SK-N-SH (cell line): ENCODE measurements around the gene WASF1. TPM values are rescaled to one million over a fixed set of nuclear protein-coding genes. Genes with fewer than 3 reads are reported as not detected.

ENCODE experiments used
- CTCF ChIA-PET: fragments of 300-600, 350-600 bp; formaldehyde crosslinking; extraction: SDS; loops from one replicate; lab custom pipeline; 2021; lab: Yijun Ruan, JAX
- POLR2A ChIA-PET: fragments of 350-600 bp; sonication (Branson Sonifier 250); formaldehyde crosslinking; extraction: SDS; loops from one replicate; lab custom pipeline; 2020; ENCODE audit warnings: antibody characterized with exemption, inconsistent platforms; lab: Yijun Ruan, JAX
- DNase-seq: peaks from one replicate; pipeline ENCODE4 v3.0.0; 2012
- H2AFZ ChIP-seq: fragments of 200-600 bp; sonication (generic); 2 replicates; pipeline ENCODE4 v1.8.1; 2016; ENCODE audit warnings: antibody characterized with exemption, mild to moderate bottlenecking, low read depth
- H3F3A ChIP-seq: fragments of 200-600 bp; sonication (generic); replicated peaks from 2 replicates; pipeline ENCODE3; 2016; ENCODE audit warnings: antibody characterized with exemption, mild to moderate bottlenecking; ENCODE audit not compliant: insufficient read depth
- H3K27ac ChIP-seq, 2 experiments: fragments of 200-500 bp in 1 of 2; fragments of 200-600 bp in 1 of 2; sonication (Bioruptor generic) in 1 of 2; sonication (generic), shearing (Covaris generic) in 1 of 2; 2 replicates each; pipeline versions ENCODE4 v1.5.1 to v1.6.1; 2014 to 2016; ENCODE audit warnings: low read depth in 2 of 2, inconsistent platforms in 1 of 2, low read length in 1 of 2, mild to moderate bottlenecking in 1 of 2, mixed read lengths in 1 of 2
- H3K27me3 ChIP-seq: fragments of 200-600 bp; sonication (generic), shearing (Covaris generic); 2 replicates; pipeline ENCODE4 v1.6.1; 2016; ENCODE audit warnings: mixed run types; ENCODE audit not compliant: insufficient read depth
- H3K36me3 ChIP-seq, 2 experiments: fragments of 200-500 bp in 1 of 2; fragments of 200-600 bp in 1 of 2; sonication (Bioruptor generic) in 1 of 2; sonication (generic) in 1 of 2; replicated peaks in 1 of 2; 2 replicates each; pipeline versions ENCODE3 to v1.5.1; 2014 to 2016; ENCODE audit warnings: low read length in 1 of 2, mild to moderate bottlenecking in 1 of 2; ENCODE audit not compliant: insufficient read depth in 2 of 2, control insufficient read depth in 1 of 2
- H3K4me1 ChIP-seq, 2 experiments: fragments of 200-500 bp in 1 of 2; fragments of 200-600 bp in 1 of 2; sonication (Bioruptor generic) in 1 of 2; sonication (generic), shearing (Covaris generic) in 1 of 2; 2 replicates each; pipeline versions ENCODE4 v1.5.1 to v1.6.1; 2014 to 2016; ENCODE audit warnings: low read depth in 1 of 2, low read length in 1 of 2, mixed run types in 1 of 2; ENCODE audit not compliant: insufficient read depth in 2 of 2, control insufficient read depth in 1 of 2
- H3K4me2 ChIP-seq: fragments of 200-600 bp; sonication (generic), shearing (Covaris generic); 2 replicates; pipeline ENCODE4 v1.6.1; 2017; ENCODE audit warnings: mixed run types
- H3K4me3 ChIP-seq, 2 experiments: fragments of 200-500 bp in 1 of 2; fragments of 200-600 bp in 1 of 2; sonication (Bioruptor generic) in 1 of 2; sonication (generic), shearing (Covaris generic) in 1 of 2; 2 replicates each; pipeline versions ENCODE4 v1.5.1 to v1.8.1; 2014 to 2016; ENCODE audit warnings: low read depth in 2 of 2, inconsistent platforms in 1 of 2, low read length in 1 of 2, mild to moderate bottlenecking in 1 of 2, mixed read lengths in 1 of 2, moderate library complexity in 1 of 2
- H3K79me2 ChIP-seq: fragments of 200-600 bp; sonication (generic); 2 replicates; pipeline ENCODE4 v1.8.1; 2017; ENCODE audit warnings: mild to moderate bottlenecking; ENCODE audit not compliant: insufficient read depth
- H3K9ac ChIP-seq: fragments of 200-600 bp; sonication (generic); 2 replicates; pipeline ENCODE4 v1.6.1; 2017; ENCODE audit warnings: mixed run types
- H3K9me2 ChIP-seq: fragments of 200-600 bp; sonication (generic); 2 replicates; pipeline ENCODE4 v1.6.1; 2017; ENCODE audit warnings: mixed run types
- H3K9me3 ChIP-seq: fragments of 200-600 bp; sonication (generic); 2 replicates; pipeline ENCODE4 v1.6.1; 2017; ENCODE audit warnings: mixed run types, mild to moderate bottlenecking, moderate library complexity
- H4K20me1 ChIP-seq: fragments of 200-600 bp; sonication (generic); 2 replicates; pipeline ENCODE4 v1.6.1; 2017; ENCODE audit warnings: mild to moderate bottlenecking, mixed run types; ENCODE audit not compliant: insufficient read depth
- FOXM1 ChIP-seq: IDR thresholded peaks from 2 replicates; pipeline ENCODE4 v1.4.0; 2012; ENCODE audit warnings: low read depth, mild to moderate bottlenecking
- NFIC ChIP-seq: IDR thresholded peaks from 2 replicates; pipeline ENCODE4 v1.4.0; 2012; ENCODE audit warnings: borderline replicate concordance
- RCOR1 ChIP-seq: fragments of 150-350 bp; IDR thresholded peaks from 2 replicates; pipeline ENCODE4 v1.6.1; 2017; ENCODE audit warnings: antibody characterized with exemption, low read length
- RFX5 ChIP-seq: IDR thresholded peaks from 2 replicates; pipeline ENCODE4 v1.6.1; 2012; ENCODE audit warnings: mild to moderate bottlenecking, improper control_type of control experiment, low read length
- SIN3A ChIP-seq: IDR thresholded peaks from 2 replicates; pipeline ENCODE4 v1.6.1; 2012; ENCODE audit warnings: low read depth, mild to moderate bottlenecking, low read length, moderate library complexity, borderline replicate concordance
- SMC3 ChIP-seq: IDR thresholded peaks from 2 replicates; pipeline ENCODE4 v1.6.1; 2012; ENCODE audit warnings: low read depth, low read length, improper control_type of control experiment
- TEAD4 ChIP-seq: IDR thresholded peaks from 2 replicates; pipeline ENCODE4 v1.4.0; 2012; ENCODE audit warnings: mild to moderate bottlenecking, borderline replicate concordance; ENCODE audit not compliant: insufficient read depth
- WGBS: methylation state at CpG from one replicate; pipeline ENCODE4 v1.1.6; 2017; ENCODE audit warnings: low lambda C conversion rate; 5-methylcytosine and 5-hydroxymethylcytosine counted together
- polyA plus RNA-seq, 3 experiments: library from polyadenylated mRNA; depleted of rRNA; stranded (reverse); fragments of >200 nt; gene quantifications; 2 replicates each; pipeline ENCODE4 v1.2.3, GENCODE V29; 2012
- TF ChIP-seq, protein P1 (sequence below): IDR thresholded peaks from 2 replicates; pipeline ENCODE4 v1.4.0; 2012; ENCODE audit warnings: low read depth
- TF ChIP-seq, protein P2 (sequence below): IDR thresholded peaks from 2 replicates; pipeline ENCODE4 v1.6.1; 2012; ENCODE audit warnings: mild to moderate bottlenecking, low read depth, low read length, moderate library complexity
- TF ChIP-seq, protein P3 (sequence below): fragments of 150-350 bp; IDR thresholded peaks from 2 replicates; pipeline ENCODE4 v1.6.1; 2017; ENCODE audit warnings: antibody characterized with exemption, low read length, low read depth, borderline replicate concordance

Gene WASF1
- polyA plus RNA-seq, 1 of the 3 experiments (the other 2 are of a cell fraction): 31.4 TPM

DNA sequence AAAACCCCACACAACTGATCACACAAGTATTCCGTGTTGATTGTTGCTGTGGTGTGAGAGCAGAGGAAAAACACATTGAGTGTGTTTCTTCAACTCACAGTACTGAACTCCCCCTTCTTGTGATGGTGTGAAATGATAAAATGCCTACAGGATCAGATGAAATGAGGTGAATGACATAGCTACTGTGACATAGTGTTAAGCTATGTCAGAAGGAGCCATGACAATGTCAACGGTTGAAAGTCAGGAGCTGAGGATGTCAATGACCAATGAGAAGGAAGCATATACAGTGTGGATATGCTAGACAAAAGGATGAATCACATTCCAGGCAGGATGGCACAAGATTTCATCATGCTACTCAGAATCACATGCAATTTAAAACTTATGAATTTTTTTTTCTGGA, 38.8 kb downstream of the WASF1 start:
- no peaks in the 10 kb centered on the region for H3K27me3 ChIP-seq
- no peaks in the 10 kb centered on the region for H3K9me3 ChIP-seq
- no peaks in the 10 kb centered on the region for H3F3A ChIP-seq
- H3K4me1 ChIP-seq: no peaks in the 10 kb centered on the region
- H3K4me2 ChIP-seq: no peak overlapping the region
- H3K9ac ChIP-seq: no peak overlapping the region
- no peak overlapping the region for H2AFZ ChIP-seq
- no peak for TF ChIP-seq SMC3
- TF ChIP-seq SIN3A: no peak
- TF ChIP-seq, all 33 proteins: peak for 0
- ChIA-PET CTCF (no interaction called here), POLR2A (no interaction called here)
- Histone ChIP-seq H3K36me3 (peaks cover 4 to 8% of the 10 kb centered on the region in 2 experiments), H3K27ac (peak overlapping the region in 1 of 2 experiments; percentile 37; a peak in 2 of 4 replicates), H3K79me2 (no peaks in the 10 kb centered on the region), H3K9me2 (no peaks in the 10 kb centered on the region), H3K4me3 (no peak overlapping the region), H4K20me1 (no peaks in the 10 kb centered on the region)
- WGBS: 83% methylated on average over 2 of the region's 2 CpGs
- DNase-seq: no peak

DNA sequence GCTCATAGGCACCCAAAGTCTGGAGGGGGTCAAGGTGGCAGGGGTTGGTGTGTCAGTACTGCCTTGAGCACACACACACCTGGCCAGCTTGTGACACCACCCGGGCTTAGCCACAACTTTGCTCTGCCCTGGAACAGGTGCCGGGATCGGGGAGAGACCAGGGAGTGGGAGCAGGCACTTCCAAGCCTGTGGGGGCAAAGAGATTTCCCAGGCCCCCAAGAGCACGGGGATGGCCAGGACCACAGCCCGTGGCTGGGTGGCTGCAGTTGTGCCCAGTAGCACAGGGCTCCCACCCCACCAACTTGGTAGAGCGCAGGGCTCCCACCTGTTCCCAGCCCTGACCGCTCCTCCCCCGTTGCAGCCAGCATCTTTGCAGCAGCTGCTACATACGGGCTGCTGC, 40.4 kb downstream of the WASF1 start:
- H3K9me2 ChIP-seq: no peaks in the 10 kb centered on the region
- 91% methylated on average over 3 of the region's 9 CpGs for WGBS
- DNase-seq: no peak

More for the DNA sequence above, 40.4 kb downstream of the WASF1 start:
- TF ChIP-seq FOXM1: no peak
- TF ChIP-seq RCOR1: no peak
- TF ChIP-seq, protein P1, sequence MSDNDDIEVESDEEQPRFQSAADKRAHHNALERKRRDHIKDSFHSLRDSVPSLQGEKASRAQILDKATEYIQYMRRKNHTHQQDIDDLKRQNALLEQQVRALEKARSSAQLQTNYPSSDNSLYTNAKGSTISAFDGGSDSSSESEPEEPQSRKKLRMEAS: no peak
- no peak for TF ChIP-seq NFIC
- TF ChIP-seq RFX5: no peak
- TF ChIP-seq, protein P2, sequence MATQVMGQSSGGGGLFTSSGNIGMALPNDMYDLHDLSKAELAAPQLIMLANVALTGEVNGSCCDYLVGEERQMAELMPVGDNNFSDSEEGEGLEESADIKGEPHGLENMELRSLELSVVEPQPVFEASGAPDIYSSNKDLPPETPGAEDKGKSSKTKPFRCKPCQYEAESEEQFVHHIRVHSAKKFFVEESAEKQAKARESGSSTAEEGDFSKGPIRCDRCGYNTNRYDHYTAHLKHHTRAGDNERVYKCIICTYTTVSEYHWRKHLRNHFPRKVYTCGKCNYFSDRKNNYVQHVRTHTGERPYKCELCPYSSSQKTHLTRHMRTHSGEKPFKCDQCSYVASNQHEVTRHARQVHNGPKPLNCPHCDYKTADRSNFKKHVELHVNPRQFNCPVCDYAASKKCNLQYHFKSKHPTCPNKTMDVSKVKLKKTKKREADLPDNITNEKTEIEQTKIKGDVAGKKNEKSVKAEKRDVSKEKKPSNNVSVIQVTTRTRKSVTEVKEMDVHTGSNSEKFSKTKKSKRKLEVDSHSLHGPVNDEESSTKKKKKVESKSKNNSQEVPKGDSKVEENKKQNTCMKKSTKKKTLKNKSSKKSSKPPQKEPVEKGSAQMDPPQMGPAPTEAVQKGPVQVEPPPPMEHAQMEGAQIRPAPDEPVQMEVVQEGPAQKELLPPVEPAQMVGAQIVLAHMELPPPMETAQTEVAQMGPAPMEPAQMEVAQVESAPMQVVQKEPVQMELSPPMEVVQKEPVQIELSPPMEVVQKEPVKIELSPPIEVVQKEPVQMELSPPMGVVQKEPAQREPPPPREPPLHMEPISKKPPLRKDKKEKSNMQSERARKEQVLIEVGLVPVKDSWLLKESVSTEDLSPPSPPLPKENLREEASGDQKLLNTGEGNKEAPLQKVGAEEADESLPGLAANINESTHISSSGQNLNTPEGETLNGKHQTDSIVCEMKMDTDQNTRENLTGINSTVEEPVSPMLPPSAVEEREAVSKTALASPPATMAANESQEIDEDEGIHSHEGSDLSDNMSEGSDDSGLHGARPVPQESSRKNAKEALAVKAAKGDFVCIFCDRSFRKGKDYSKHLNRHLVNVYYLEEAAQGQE: no peak
- TF ChIP-seq, protein P3, sequence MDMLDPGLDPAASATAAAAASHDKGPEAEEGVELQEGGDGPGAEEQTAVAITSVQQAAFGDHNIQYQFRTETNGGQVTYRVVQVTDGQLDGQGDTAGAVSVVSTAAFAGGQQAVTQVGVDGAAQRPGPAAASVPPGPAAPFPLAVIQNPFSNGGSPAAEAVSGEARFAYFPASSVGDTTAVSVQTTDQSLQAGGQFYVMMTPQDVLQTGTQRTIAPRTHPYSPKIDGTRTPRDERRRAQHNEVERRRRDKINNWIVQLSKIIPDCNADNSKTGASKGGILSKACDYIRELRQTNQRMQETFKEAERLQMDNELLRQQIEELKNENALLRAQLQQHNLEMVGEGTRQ: no peak
- TF ChIP-seq TEAD4: no peak
- ChIA-PET POLR2A (no interaction called here), CTCF (interaction anchor here (1.2 kb wide), 1 partner anchor 9 kb away, joined by 3 read pairs; no protein-coding TSS in a partner anchor)
- Histone ChIP-seq H3K4me2 (no peak overlapping the region), H2AFZ (no peak overlapping the region), H3K27ac (no peak overlapping the region), H3K9ac (no peak overlapping the region), H3F3A (no peaks in the 10 kb centered on the region), H4K20me1 (no peaks in the 10 kb centered on the region), H3K9me3 (no peaks in the 10 kb centered on the region), H3K4me3 (no peak overlapping the region; a peak in 1 of 4 replicates), H3K27me3 (no peaks in the 10 kb centered on the region), H3K4me1 (no peaks in the 10 kb centered on the region), H3K36me3 (peaks cover 4 to 8% of the 10 kb centered on the region in 2 experiments), H3K79me2 (no peaks in the 10 kb centered on the region)
